ENCODE results near the gene DOCK3. TPM values are rescaled to one million over a fixed set of nuclear protein-coding genes. Genes with fewer than 3 reads are reported as not detected.
A peak's percentile ranks its signal among the peaks of the same experiment; 100 is the strongest.

The DOCK3 gene
- polyA plus RNA-seq, 2 of the 4 experiments (the other 2 are of a cell fraction): 0.40 to 0.46 TPM

GRCh38 chr3:51389423-51390183, 714.9 kb downstream of the DOCK3 start:
- peaks cover 40% of the 10 kb centered on the region for H3K4me1 ChIP-seq
- DNase-seq (ENCODE audit: low read depth in 1 of 2, low spot score in 1 of 2) (peak; percentile 54 to 64), FAIRE-seq (no peak), ATAC-seq (peak in 1 of 2 experiments; percentile 41; a peak in 3 of 6 replicates)
- WGBS (ENCODE audit: missing lambda C conversion rate): 100% methylated on average over 2 of the region's 6 CpGs
- no peak overlapping the region for H3K4me2 ChIP-seq
- H3K4me3 ChIP-seq: no peak overlapping the region
- no peak overlapping the region for H3K27ac ChIP-seq
- POLR2A ChIA-PET: interaction anchor here (1.3 kb wide), 1 partner anchor 110 kb away, joined by 3 read pairs; the partner anchor contains the start of gene DCAF1
- CTCF ChIA-PET: interaction anchor here (0.5 to 9.2 kb wide), 40 partner anchors 10 to 858 kb away, joined by 3 to 106 read pairs (median 4); partner anchors contain the start of genes CISH, DCAF1 and MAPKAPK3
- TF ChIP-seq HES2 (IDR thresholded peaks at IDR 0.05): no peak
- peak; percentile 33 to 43; a peak in 4 of 5 replicates for TF ChIP-seq RAD21 (conservative IDR thresholded peaks at IDR 0.05 in 1 of 2, IDR thresholded peaks at IDR 0.05 in 1 of 2)
- TF ChIP-seq MAFK (IDR thresholded peaks at IDR 0.05; ENCODE audit: partially characterized antibody): no peak
- TF ChIP-seq CTCF (IDR thresholded peaks at IDR 0.05): peak; percentile 55
- no peaks in the 10 kb centered on the region for H3K9me3 ChIP-seq

- Histone ChIP-seq H3K9me3 (no peaks in the 10 kb centered on the region), H3K4me1 (peaks cover 40% of the 10 kb centered on the region), H3K27ac (peak overlapping the region; percentile 64 to 81), H3K4me2 (peak overlapping the region; percentile 77), H3K4me3 (peak overlapping the region; percentile 20; the same call in 2 of the 3 replicates)
- DNase-seq (ENCODE audit: low read depth in 1 of 2, low spot score in 1 of 2) (no peak), FAIRE-seq (no peak), ATAC-seq (peak; percentile 31 to 35)
- CTCF ChIA-PET: interaction anchor here (0.5 to 9.2 kb wide), 28 partner anchors 9 to 819 kb away, joined by 3 to 106 read pairs (median 4); partner anchors contain the start of genes CISH, DCAF1 and MAPKAPK3
- TF ChIP-seq ESRRA (IDR thresholded peaks at IDR 0.05; ENCODE audit: borderline replicate concordance, low read length): no peak
- TF ChIP-seq NFE2L2 (conservative IDR thresholded peaks at IDR 0.05; ENCODE audit: low read length): no peak
- TF ChIP-seq HOXB13 (CRISPR knock-in tag; IDR thresholded peaks at IDR 0.05; ENCODE audit: low read depth): no peak
- no peak for TF ChIP-seq TP53 (CRISPR knock-in tag; IDR thresholded peaks at IDR 0.05)
- TF ChIP-seq FOSB (CRISPR knock-in tag; IDR thresholded peaks at IDR 0.05): no peak
- 47% methylated on average over 23 of the region's 29 CpGs for WGBS (ENCODE audit: missing lambda C conversion rate)
- POLR2A ChIA-PET: interaction anchor here (1.3 kb wide), 1 partner anchor 110 kb away, joined by 3 read pairs; the partner anchor contains the start of gene DCAF1
Measured at GRCh38 chr3:51390246-51391074, 715.7 kb downstream of the DOCK3 start.

- DNase-seq (ENCODE audit: low read depth in 1 of 2, low spot score in 1 of 2): peak; percentile 82 to 95
- no peaks in the 10 kb centered on the region for H3K9me3 ChIP-seq
- CTCF ChIA-PET: interaction anchor here (0.6 to 9.2 kb wide), 10 partner anchors 13 to 819 kb away, joined by 3 to 106 read pairs (median 10); partner anchors contain the start of genes CISH, DCAF1 and MAPKAPK3
- peak within 1 kb of the TSS; percentile 94 to 99 for H3K27ac ChIP-seq
- peak within 1 kb of the TSS; percentile 95 for H3K4me2 ChIP-seq
- peaks cover 38% of the 10 kb centered on the region for H3K4me1 ChIP-seq
- H3K4me3 ChIP-seq: peak within 1 kb of the TSS; percentile 92
- FAIRE-seq: no peak
- peak; percentile 88 to 93 for ATAC-seq
- POLR2A ChIA-PET: no interaction called here
- 0% methylated on average over 3 of the region's 83 CpGs for WGBS (ENCODE audit: missing lambda C conversion rate)
- TF ChIP-seq NR3C1 (IDR thresholded peaks at IDR 0.05): no peak
- no peak for TF ChIP-seq HEYL (CRISPR knock-in tag; IDR thresholded peaks at IDR 0.05)
- no peak for TF ChIP-seq HOXB13 (CRISPR knock-in tag; IDR thresholded peaks at IDR 0.05; ENCODE audit: low read depth)
- peak; percentile 75 for TF ChIP-seq CTCF (IDR thresholded peaks at IDR 0.05)
- peak; percentile 82 for TF ChIP-seq MAX (IDR thresholded peaks at IDR 0.05)
- TF ChIP-seq BCL3 (IDR thresholded peaks at IDR 0.05): 0 out of 3 replicates have a peak, but pooled peaks have one; percentile 64
- peak; percentile 61; the same call in 1 of the 2 replicates for TF ChIP-seq POLR2A (IDR thresholded peaks at IDR 0.05; ENCODE audit: low read length)
- TF ChIP-seq PBX3 (IDR thresholded peaks at IDR 0.05): peak; percentile 47; the same call in 1 of the 2 replicates
- peak; percentile 34 to 41; a peak in 2 of 5 replicates for TF ChIP-seq RAD21 (conservative IDR thresholded peaks at IDR 0.05 in 1 of 2, IDR thresholded peaks at IDR 0.05 in 1 of 2)
- TF ChIP-seq JUN (IDR thresholded peaks at IDR 0.05): peak; percentile 67 to 86
- peak; percentile 52 for TF ChIP-seq SMC3 (IDR thresholded peaks at IDR 0.05)
- TF ChIP-seq MYC (IDR thresholded peaks at IDR 0.05; ENCODE audit: borderline replicate concordance, low read length): peak; percentile 59; the same call in 1 of the 2 replicates
- TF ChIP-seq KDM5A (IDR thresholded peaks at IDR 0.05): peak; percentile 57; the same call in 1 of the 2 replicates
- no peak for TF ChIP-seq HES2 (IDR thresholded peaks at IDR 0.05)
Measured at GRCh38 chr3:51391075-51391565, 716.4 kb downstream of the DOCK3 start, which contains the start of gene RBM15B. Gene RBM15B (plus strand): TSS chr3:51391285. CDS start chr3:51391400, 115 bp downstream.

Measured in A549 (cell line).